ENCODE results near the gene UBE2G1. TPM values are rescaled to one million over a fixed set of nuclear protein-coding genes. Genes with fewer than 3 reads are reported as not detected.

The UBE2G1 gene
- total and polyA plus RNA-seq, 9 of the 15 experiments (the other 6 are each of a cell fraction or from before 2014, with no cell fraction given): 10.1 to 65.9 (median 29.7) TPM

DNA sequence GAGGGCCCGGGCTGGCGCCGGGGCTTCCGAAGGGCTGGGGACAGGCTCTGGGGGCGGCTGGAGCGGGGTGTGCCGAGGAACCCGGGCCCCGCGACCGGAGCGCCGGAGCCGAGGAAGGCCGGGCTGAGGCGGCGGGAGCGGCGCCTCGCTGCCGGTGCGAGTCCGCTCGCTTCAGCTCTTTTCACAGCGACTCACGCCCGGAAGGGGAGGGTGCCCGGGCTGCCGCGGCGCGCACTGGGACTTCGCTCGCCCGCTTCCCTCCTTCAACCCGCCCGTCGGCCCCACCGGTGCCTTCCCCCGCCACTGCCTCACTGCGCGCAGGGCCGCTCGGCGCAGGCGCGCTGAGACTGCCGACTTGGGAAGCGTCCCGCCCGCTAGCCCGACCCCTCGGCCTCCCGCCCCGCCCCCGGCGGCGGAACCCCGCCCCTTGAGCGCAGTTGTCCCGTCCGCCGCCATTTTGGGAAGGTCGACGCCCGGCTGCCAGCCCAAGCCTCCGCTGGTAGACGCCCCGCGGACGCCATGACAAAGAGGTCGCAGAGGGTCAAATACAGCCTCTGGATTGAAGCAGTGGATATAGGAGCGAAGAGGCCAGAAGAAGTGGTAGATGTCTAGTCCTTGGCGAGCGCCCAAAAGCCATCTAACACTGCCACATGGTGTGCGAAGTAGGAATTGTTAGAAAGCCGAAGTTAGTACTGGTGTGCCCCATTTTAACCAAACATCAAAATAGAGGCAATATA, at the start of gene UBE2G1 (continued):
- TF ChIP-seq RAD21 (CRISPR knock-in tag; conservative IDR thresholded peaks at IDR 0.05 in 1 of 2, IDR thresholded peaks at IDR 0.05 in 1 of 2) (peak; percentile 71 to 88), STAT6 (CRISPR knock-in tag; IDR thresholded peaks at IDR 0.05) (no peak), SP2 (IDR thresholded peaks at IDR 0.05; ENCODE audit: extremely low read depth, low read depth, low read length, poor library complexity, severe bottlenecking) (no peak), NBN (IDR thresholded peaks at IDR 0.05; ENCODE audit: low read depth) (peak; percentile 79), THRA (IDR thresholded peaks at IDR 0.05) (no peak), ESRRA (IDR thresholded peaks at IDR 0.05; ENCODE audit: borderline replicate concordance, low read depth) (no peak), TARDBP (IDR thresholded peaks at IDR 0.05) (0 out of 2 replicates have a peak, but pooled peaks have one; percentile 45), FOXA1 (IDR thresholded peaks at IDR 0.05; ENCODE audit: borderline replicate concordance) (no peak), CUX1 (CRISPR knock-in tag; IDR thresholded peaks at IDR 0.05) (no peak)
- TF ChIP-seq, protein P1, sequence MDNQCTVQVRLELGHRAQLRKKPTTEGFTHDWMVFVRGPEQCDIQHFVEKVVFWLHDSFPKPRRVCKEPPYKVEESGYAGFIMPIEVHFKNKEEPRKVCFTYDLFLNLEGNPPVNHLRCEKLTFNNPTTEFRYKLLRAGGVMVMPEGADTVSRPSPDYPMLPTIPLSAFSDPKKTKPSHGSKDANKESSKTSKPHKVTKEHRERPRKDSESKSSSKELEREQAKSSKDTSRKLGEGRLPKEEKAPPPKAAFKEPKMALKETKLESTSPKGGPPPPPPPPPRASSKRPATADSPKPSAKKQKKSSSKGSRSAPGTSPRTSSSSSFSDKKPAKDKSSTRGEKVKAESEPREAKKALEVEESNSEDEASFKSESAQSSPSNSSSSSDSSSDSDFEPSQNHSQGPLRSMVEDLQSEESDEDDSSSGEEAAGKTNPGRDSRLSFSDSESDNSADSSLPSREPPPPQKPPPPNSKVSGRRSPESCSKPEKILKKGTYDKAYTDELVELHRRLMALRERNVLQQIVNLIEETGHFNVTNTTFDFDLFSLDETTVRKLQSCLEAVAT (IDR thresholded peaks at IDR 0.05): no peak
- TF ChIP-seq, protein P2, sequence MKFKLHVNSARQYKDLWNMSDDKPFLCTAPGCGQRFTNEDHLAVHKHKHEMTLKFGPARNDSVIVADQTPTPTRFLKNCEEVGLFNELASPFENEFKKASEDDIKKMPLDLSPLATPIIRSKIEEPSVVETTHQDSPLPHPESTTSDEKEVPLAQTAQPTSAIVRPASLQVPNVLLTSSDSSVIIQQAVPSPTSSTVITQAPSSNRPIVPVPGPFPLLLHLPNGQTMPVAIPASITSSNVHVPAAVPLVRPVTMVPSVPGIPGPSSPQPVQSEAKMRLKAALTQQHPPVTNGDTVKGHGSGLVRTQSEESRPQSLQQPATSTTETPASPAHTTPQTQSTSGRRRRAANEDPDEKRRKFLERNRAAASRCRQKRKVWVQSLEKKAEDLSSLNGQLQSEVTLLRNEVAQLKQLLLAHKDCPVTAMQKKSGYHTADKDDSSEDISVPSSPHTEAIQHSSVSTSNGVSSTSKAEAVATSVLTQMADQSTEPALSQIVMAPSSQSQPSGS (CRISPR knock-in tag; IDR thresholded peaks at IDR 0.05): no peak

All from K562 (cell line).